Measurements from ENCODE around the gene TIA1.

- TF ChIP-seq CTCF (IDR thresholded peaks at IDR 0.05; ENCODE audit: low read depth, low read length, poor library complexity, severe bottlenecking) (no peak), EZH2phosphoT487 (IDR thresholded peaks at IDR 0.05; ENCODE audit: borderline replicate concordance, low read length) (no peak)
Observed at GRCh38 chr2:70247364-70248180, 856 bp downstream of the TIA1 start.
